Transverse colon (tissue), 4 donors: Measurements from ENCODE around the gene LUZP2. TPM values are rescaled to one million over a fixed set of nuclear protein-coding genes. Genes with fewer than 3 reads are reported as not detected.

ENCODE experiments used
- DNase-seq: peaks from one replicate; pipeline ENCODE4 v3.0.0-alpha.2; 2019
- H3K27ac ChIP-seq, 4 donors: fragments of 200-600 bp; sonication (generic); 2 replicates each; pipeline ENCODE4 v1.5.1; 2016 to 2018; ENCODE audit warnings: inconsistent platforms in 4 of 4
- H3K27me3 ChIP-seq: fragments of 200-600 bp; sonication (generic); 2 replicates; pipeline ENCODE4 v1.5.1; 2017; ENCODE audit warnings: inconsistent platforms
- H3K36me3 ChIP-seq, 4 donors: fragments of 200-600 bp; sonication (generic); 2 replicates each; pipeline ENCODE4 v1.5.1; 2017 to 2019; ENCODE audit warnings: inconsistent platforms in 4 of 4
- H3K4me1 ChIP-seq, 4 donors: fragments of 200-600 bp; sonication (generic); 2 replicates each; pipeline ENCODE4 v1.5.1; 2017 to 2020; ENCODE audit warnings: inconsistent platforms in 4 of 4
- H3K4me3 ChIP-seq, 4 donors: fragments of 200-600 bp; sonication (generic); 1 replicate in 1 of 4; 2 replicates in 3 of 4; pipeline versions ENCODE4 v1.5.1 to v1.6.1; 2017 to 2019; ENCODE audit warnings: inconsistent platforms in 4 of 4
- H3K9me3 ChIP-seq, 2 donors: fragments of 200-600 bp; sonication (generic); 2 replicates each; pipeline ENCODE4 v1.5.1; 2017 to 2019; ENCODE audit warnings: inconsistent platforms in 2 of 2
- CTCF ChIP-seq, 5 experiments: fragments of 200-600 bp in 3 of 5; fragments of 450-650 bp in 2 of 5; sonication (generic) in 3 of 5; IDR thresholded peaks; 1 replicate in 2 of 5; 2 replicates in 3 of 5; pipeline ENCODE4 v1.5.1; 2016 to 2017; ENCODE audit warnings: antibody characterized with exemption in 5 of 5, inconsistent platforms in 3 of 5, mild to moderate bottlenecking in 2 of 5, moderate library complexity in 1 of 5
- EP300 ChIP-seq: sonication (generic); formaldehyde crosslinking; IDR thresholded peaks from one replicate; pipeline ENCODE4 v1.6.1; 2017; ENCODE audit warnings: antibody characterized with exemption, low read depth
- POLR2A ChIP-seq: fragments of 450-650 bp; IDR thresholded peaks from one replicate; pipeline ENCODE4 v1.6.1; 2016; ENCODE audit warnings: antibody characterized with exemption, mild to moderate bottlenecking, moderate library complexity
- POLR2AphosphoS5 ChIP-seq, 3 donors: sonication (generic); formaldehyde crosslinking; IDR thresholded peaks; one replicate each; pipeline ENCODE4 v1.6.1; 2016; ENCODE audit warnings: antibody characterized with exemption in 3 of 3
- WGBS, 2 donors: methylation state at CpG; one replicate each; pipeline ENCODE4 v1.1.5; 2018; ENCODE audit warnings: low coverage in 1 of 2; 5-methylcytosine and 5-hydroxymethylcytosine counted together
- in situ Hi-C, 4 donors: fragments of 200-750 bp; cut with MboI; loops; one replicate each; pipeline versions ENCODE4 v1.15.0 to v1.15.1; 2017; ENCODE audit warnings: low sequenced_read_pairs in 3 of 4, low pct_ligation_motif_present in 1 of 4, low pct_unique_long_range_greater_than_20kb in 1 of 4
- intact Hi-C: fragments of 100-400 bp; cut with DNase I; formaldehyde crosslinking; loops from one replicate; pipeline ENCODE4 v1.15.1; 2023; ENCODE audit warnings: low total_unique reads
- total RNA-seq, 4 donors: library from RNA; depleted of rRNA; stranded (reverse); fragments of >200 nt; gene quantifications; one replicate each; pipeline ENCODE4 v1.1.0, GENCODE V29; 2016

Gene LUZP2
- total RNA-seq, 4 donors from 2014 or later: 2.2 to 3.3 (median 2.4) TPM; not detected in 1

- TF ChIP-seq POLR2AphosphoS5 (IDR thresholded peaks at IDR 0.05) (no peak), EP300 (no peak), POLR2A (no peak), CTCF (IDR thresholded peaks at IDR 0.05) (no peak)
- in situ Hi-C loops (no loop called here), intact Hi-C loops (no loop called here)
- Histone ChIP-seq H3K27me3 (no peaks in the 10 kb centered on the region), H3K27ac (no peak overlapping the region), H3K4me1 (no peaks in the 10 kb centered on the region), H3K36me3 (no peaks in the 10 kb centered on the region), H3K9me3 (no peaks in the 10 kb centered on the region), H3K4me3 (no peak overlapping the region)
- WGBS, 2 donors: 2 to 69% methylated on average over 2 of the region's 2 CpGs
- no peak for DNase-seq
Measured at GRCh38 chr11:24471084-24471483, 25.8 kb upstream of the LUZP2 start.

GRCh38 chr11:24478718-24479117 lies 18.1 kb upstream of the LUZP2 start:
- in situ Hi-C loops: no loop called here
- TF ChIP-seq POLR2A (no peak), CTCF (IDR thresholded peaks at IDR 0.05) (no peak), POLR2AphosphoS5 (IDR thresholded peaks at IDR 0.05) (no peak)
- Histone ChIP-seq H3K27me3 (no peaks in the 10 kb centered on the region), H3K9me3 (no peaks in the 10 kb centered on the region), H3K4me3 (no peak overlapping the region), H3K4me1 (no peaks in the 10 kb centered on the region), H3K36me3 (no peaks in the 10 kb centered on the region), H3K27ac (no peak overlapping the region)
- no peak for DNase-seq
- intact Hi-C loops: no loop called here
- 79 to 85% methylated on average over 1 of the region's 1 CpG for WGBS, 2 donors

GRCh38 chr11:24489477-24489876 lies 7.4 kb upstream of the LUZP2 start:
- intact Hi-C loops (no loop called here), in situ Hi-C loops (no loop called here)
- Histone ChIP-seq H3K4me3 (no peak overlapping the region), H3K27ac (no peak overlapping the region), H3K4me1 (no peaks in the 10 kb centered on the region), H3K36me3 (no peaks in the 10 kb centered on the region), H3K27me3 (no peaks in the 10 kb centered on the region), H3K9me3 (no peaks in the 10 kb centered on the region)
- no peak for TF ChIP-seq EP300
- no peak for TF ChIP-seq POLR2A
- TF ChIP-seq CTCF (IDR thresholded peaks at IDR 0.05): no peak
- TF ChIP-seq POLR2AphosphoS5 (IDR thresholded peaks at IDR 0.05): no peak
- no peak for DNase-seq
- WGBS, 2 donors: 67 to 76% methylated on average over 4 of the region's 4 CpGs

GRCh38 chr11:24496386-24496735 lies 492 bp upstream of the LUZP2 start:
- H3K4me3 ChIP-seq: peak overlapping the region in 3 of 4 donors; percentile 24 to 53 (median 32)
- H3K4me1 ChIP-seq: peaks cover 0 to 12% (median 3%) of the 10 kb centered on the region in 4 donors
- TF ChIP-seq CTCF (IDR thresholded peaks at IDR 0.05): no peak
- no peak for TF ChIP-seq POLR2A
- TF ChIP-seq POLR2AphosphoS5 (IDR thresholded peaks at IDR 0.05): no peak
- in situ Hi-C loops: no loop called here
- peaks cover 36% of the 10 kb centered on the region for H3K27me3 ChIP-seq
- H3K9me3 ChIP-seq: no peaks in the 10 kb centered on the region
- intact Hi-C loops: no loop called here
- 0 to 14% methylated on average over 1 to 14 of the region's 14 CpGs for WGBS, 2 donors
- H3K36me3 ChIP-seq: no peaks in the 10 kb centered on the region
- no peak overlapping the region for H3K27ac ChIP-seq
- DNase-seq: no peak
